Embryonic facial prominence (tissue), 1 donor: ENCODE measurements around the gene SPIRE2.

Experiments
- DNase-seq: peaks from one replicate; pipeline ENCODE4 v3.0.0-alpha.2; 2016; ENCODE audit errors: extremely low spot score

SPIRE2 gene

GRCh38 chr16:89895482-89896250, 67.4 kb downstream of the SPIRE2 start:
- DNase-seq, result no peak

- DNase-seq, result no peak
Observed at GRCh38 chr16:89897204-89897603, 68.9 kb downstream of the SPIRE2 start.

- DNase-seq, result no peak
Observed at GRCh38 chr16:89898201-89898967, 70.1 kb downstream of the SPIRE2 start.

- no peak for DNase-seq
Observed at GRCh38 chr16:89899879-89900481, 71.7 kb downstream of the SPIRE2 start.

GRCh38 chr16:89900885-89901284, 72.6 kb downstream of the SPIRE2 start:
- DNase-seq, result no peak

GRCh38 chr16:89902980-89903379, 74.7 kb downstream of the SPIRE2 start:
- DNase-seq, result no peak

GRCh38 chr16:89903908-89904515, 75.7 kb downstream of the SPIRE2 start:
- DNase-seq, result no peak

GRCh38 chr16:89904606-89905510, 76.6 kb downstream of the SPIRE2 start:
- DNase-seq, result no peak

GRCh38 chr16:89905511-89906139, 77.3 kb downstream of the SPIRE2 start:
- no peak for DNase-seq

GRCh38 chr16:89906140-89907025, 78.1 kb downstream of the SPIRE2 start:
- DNase-seq, result no peak

GRCh38 chr16:89907055-89907814, 79.0 kb downstream of the SPIRE2 start:
- DNase-seq, result no peak

GRCh38 chr16:89908236-89908635, 80.0 kb downstream of the SPIRE2 start:
- DNase-seq, result no peak

- DNase-seq, result no peak
Observed at GRCh38 chr16:89909777-89910716, 81.8 kb downstream of the SPIRE2 start.

GRCh38 chr16:89910717-89911354, 82.6 kb downstream of the SPIRE2 start:
- DNase-seq, result no peak

GRCh38 chr16:89911375-89911774, 83.1 kb downstream of the SPIRE2 start:
- no peak for DNase-seq

- DNase-seq, result no peak
Observed at GRCh38 chr16:89912143-89912542, 83.9 kb downstream of the SPIRE2 start.

GRCh38 chr16:89912627-89913026, 84.4 kb downstream of the SPIRE2 start:
- no peak for DNase-seq
